LNCaP clone FGC (cell line): ENCODE results near the gene METTL1.

ENCODE experiments used
- DNase-seq: peaks from one replicate; pipeline ENCODE4 v3.0.0-alpha.2; 2011; ENCODE audit warnings: low read depth
- H3K4me3 ChIP-seq: 2 replicates; pipeline ENCODE4 v1.5.1; 2011; ENCODE audit warnings: mild to moderate bottlenecking, low read depth, low read length, control low read depth
- CTCF ChIP-seq: IDR thresholded peaks from 2 replicates; pipeline ENCODE4 v1.5.1; 2012; ENCODE audit warnings: mild to moderate bottlenecking; ENCODE audit not compliant: control insufficient read depth, insufficient read depth; ENCODE audit errors: extremely low read depth

The METTL1 gene

GRCh38 chr12:57767305-57767698 is 4.6 kb downstream of the METTL1 start:
- no peak overlapping the region for H3K4me3 ChIP-seq
- DNase-seq = no peak
- no peak for TF ChIP-seq CTCF

- DNase-seq = no peak
- TF ChIP-seq CTCF = no peak; the same call in 1 of the 2 replicates
- H3K4me3 ChIP-seq = peak within 1 kb of the TSS; percentile 17
These were observed 5.2 kb downstream of the METTL1 start, which contains the start of gene CYP27B1 for GRCh38 chr12:57766464-57767304. Gene CYP27B1 (minus strand): TSS chr12:57767078. CDS start chr12:57767041, 37 bp downstream.

GRCh38 chr12:57765698-57766463 is 6.0 kb downstream of the METTL1 start:
- peak overlapping the region; percentile 17 for H3K4me3 ChIP-seq
- no peak for DNase-seq
- TF ChIP-seq CTCF = no peak

GRCh38 chr12:57765003-57765697 is 6.8 kb downstream of the METTL1 start:
- H3K4me3 ChIP-seq = peak overlapping the region; percentile 25
- 0 out of 2 replicates have a peak, but pooled peaks have one; percentile 23 for TF ChIP-seq CTCF
- no peak for DNase-seq

GRCh38 chr12:57764662-57765002 is 7.3 kb downstream of the METTL1 start:
- TF ChIP-seq CTCF = no peak
- peak overlapping the region; percentile 25 for H3K4me3 ChIP-seq
- DNase-seq = no peak

GRCh38 chr12:57763881-57764661 is 7.8 kb downstream of the METTL1 start:
- no peak for DNase-seq
- no peak for TF ChIP-seq CTCF
- H3K4me3 ChIP-seq = no peak overlapping the region
